Right renal cortex interstitium (tissue), 3 donors: ENCODE results near the gene HDLBP. TPM values are rescaled to one million over a fixed set of nuclear protein-coding genes. Genes with fewer than 3 reads are reported as not detected.

Source experiments
- DNase-seq, 3 donors: peaks; one replicate each; pipeline ENCODE4 v3.0.0-alpha.2; 2013; ENCODE audit warnings: low read depth in 3 of 3, low spot score in 2 of 3
- polyA plus RNA-seq, 3 donors: library from polyadenylated mRNA; unstranded; fragments of 120-200 nt; gene quantifications; one replicate each; pipeline ENCODE4 v1.2.1, GENCODE V29; 2013; ENCODE audit not compliant: insufficient read length in 3 of 3

The HDLBP gene
- polyA plus RNA-seq, result 100 to 1,000 TPM; 325 to 373 (median 355) TPM

GRCh38 chr2:241315093-241315878 lies at the start of gene HDLBP:
Gene HDLBP (minus strand): TSS chr2:241315672. CDS start chr2:241266869, 48,803 bp downstream.
- peak; percentile 95 to 99 (median 98) for DNase-seq

GRCh38 chr2:241364781-241365180 lies 49.3 kb upstream of the HDLBP start:
- no peak for DNase-seq

GRCh38 chr2:241363426-241363825 lies 48.0 kb upstream of the HDLBP start:
- DNase-seq, result no peak

GRCh38 chr2:241359481-241360045 lies 44.1 kb upstream of the HDLBP start:
- no peak for DNase-seq

- DNase-seq, result no peak
Measured at GRCh38 chr2:241358470-241358869, 43.0 kb upstream of the HDLBP start.

GRCh38 chr2:241357531-241357930 lies 42.1 kb upstream of the HDLBP start:
- no peak for DNase-seq

GRCh38 chr2:241356871-241357260 lies 41.4 kb upstream of the HDLBP start:
- DNase-seq, result no peak

GRCh38 chr2:241355983-241356870 lies 40.8 kb upstream of the HDLBP start, which contains the start of gene FARP2:
Gene FARP2 (plus strand): TSS chr2:241356285. CDS start chr2:241373108, 16,823 bp downstream.
- peak; percentile 88 to 97 (median 96) for DNase-seq

- no peak for DNase-seq
Measured at GRCh38 chr2:241354668-241355658, 39.5 kb upstream of the HDLBP start.

- DNase-seq, result no peak
Measured at GRCh38 chr2:241352227-241352626, 36.8 kb upstream of the HDLBP start.

GRCh38 chr2:241351640-241352031 lies 36.2 kb upstream of the HDLBP start:
- no peak for DNase-seq

GRCh38 chr2:241350878-241351639 lies 35.6 kb upstream of the HDLBP start:
- DNase-seq, result no peak

GRCh38 chr2:241350530-241350877 lies 35.0 kb upstream of the HDLBP start:
- DNase-seq, result no peak

- no peak for DNase-seq
Measured at GRCh38 chr2:241349941-241350340, 34.5 kb upstream of the HDLBP start.

- no peak for DNase-seq
Measured at GRCh38 chr2:241344925-241345651, 29.6 kb upstream of the HDLBP start.

- DNase-seq, result no peak
Measured at GRCh38 chr2:241340631-241341163, 25.2 kb upstream of the HDLBP start.

- no peak for DNase-seq
Measured at GRCh38 chr2:241339839-241340630, 24.6 kb upstream of the HDLBP start.

- no peak for DNase-seq
Measured at GRCh38 chr2:241334813-241335212, 19.3 kb upstream of the HDLBP start.
